ENCODE results near the gene DSEL. TPM values are rescaled to one million over a fixed set of nuclear protein-coding genes. Genes with fewer than 3 reads are reported as not detected.
A peak's percentile ranks its signal among the peaks of the same experiment; 100 is the strongest.

The DSEL gene
- total and polyA plus RNA-seq, 2 donors (not counting 1 experiment from before 2014, with no cell fraction given) = 60.3 to 157 TPM

GRCh38 chr18:67531929-67532328 is 15.4 kb upstream of the DSEL start:
- H3K27ac ChIP-seq (ENCODE audit: insufficient read depth, low read length) = no peak overlapping the region
- H3K9ac ChIP-seq (ENCODE audit: insufficient read depth, low read length) = no peak overlapping the region
- no peak overlapping the region for H3K4me3 ChIP-seq (replicated peaks in 1 of 4; ENCODE audit: control extremely low read depth in 1 of 4, insufficient read depth in 1 of 4, low read depth in 3 of 4, low read length in 4 of 4)
- no peak for DNase-seq (ENCODE audit: low read depth in 2 of 2)
- H3K79me2 ChIP-seq (ENCODE audit: control insufficient read depth, insufficient read depth, low read length) = no peaks in the 10 kb centered on the region
- H3K9me3 ChIP-seq (ENCODE audit: control insufficient read depth, insufficient read depth, low read depth, low read length) = no peaks in the 10 kb centered on the region
- H3K4me2 ChIP-seq (ENCODE audit: extremely low read depth, insufficient read depth, low read length) = no peak overlapping the region
- no peak overlapping the region for H2AFZ ChIP-seq (ENCODE audit: low read length)
- TF ChIP-seq CTCF (conservative IDR thresholded peaks at IDR 0.05 in 1 of 2, IDR thresholded peaks at IDR 0.05 in 1 of 2; ENCODE audit: low read depth in 1 of 2, low read length in 2 of 2) (no peak), EZH2 (IDR thresholded peaks at IDR 0.05; ENCODE audit: low read length, missing control alignments) (no peak)
- no peaks in the 10 kb centered on the region for H4K20me1 ChIP-seq (ENCODE audit: control insufficient read depth, extremely low read depth, insufficient read depth, low read length)
- H3K27me3 ChIP-seq (ENCODE audit: control insufficient read depth, insufficient read depth, low read length) = no peaks in the 10 kb centered on the region
- no peaks in the 10 kb centered on the region for H3K36me3 ChIP-seq (ENCODE audit: control insufficient read depth, insufficient read depth, low read length)
- H3K4me1 ChIP-seq (ENCODE audit: control insufficient read depth, extremely low read depth, insufficient read depth, low read length) = no peaks in the 10 kb centered on the region

GRCh38 chr18:67525328-67526099 is 9.0 kb upstream of the DSEL start:
- Histone ChIP-seq H3K4me1 (ENCODE audit: control insufficient read depth, extremely low read depth, insufficient read depth, low read length) (peaks cover 6% of the 10 kb centered on the region), H3K79me2 (ENCODE audit: control insufficient read depth, insufficient read depth, low read length) (no peaks in the 10 kb centered on the region), H3K36me3 (ENCODE audit: control insufficient read depth, insufficient read depth, low read length) (no peaks in the 10 kb centered on the region), H3K27me3 (ENCODE audit: control insufficient read depth, insufficient read depth, low read length) (no peaks in the 10 kb centered on the region), H3K9me3 (ENCODE audit: control insufficient read depth, insufficient read depth, low read depth, low read length) (no peaks in the 10 kb centered on the region), H3K4me3 (replicated peaks in 1 of 4; ENCODE audit: control extremely low read depth in 1 of 4, insufficient read depth in 1 of 4, low read depth in 3 of 4, low read length in 4 of 4) (no peak overlapping the region), H3K4me2 (ENCODE audit: extremely low read depth, insufficient read depth, low read length) (no peak overlapping the region), H3K27ac (ENCODE audit: insufficient read depth, low read length) (peak overlapping the region; percentile 5), H2AFZ (ENCODE audit: low read length) (no peak overlapping the region), H4K20me1 (ENCODE audit: control insufficient read depth, extremely low read depth, insufficient read depth, low read length) (no peaks in the 10 kb centered on the region), H3K9ac (ENCODE audit: insufficient read depth, low read length) (no peak overlapping the region)
- peak; percentile 99 for DNase-seq (ENCODE audit: low read depth in 2 of 2)
- no peak for TF ChIP-seq CTCF (conservative IDR thresholded peaks at IDR 0.05 in 1 of 2, IDR thresholded peaks at IDR 0.05 in 1 of 2; ENCODE audit: low read depth in 1 of 2, low read length in 2 of 2)
- TF ChIP-seq EZH2 (IDR thresholded peaks at IDR 0.05; ENCODE audit: low read length, missing control alignments) = no peak

- Histone ChIP-seq H3K27me3 (ENCODE audit: control insufficient read depth, insufficient read depth, low read length) (no peaks in the 10 kb centered on the region), H3K9me3 (ENCODE audit: control insufficient read depth, insufficient read depth, low read depth, low read length) (no peaks in the 10 kb centered on the region), H3K79me2 (ENCODE audit: control insufficient read depth, insufficient read depth, low read length) (peaks cover 11% of the 10 kb centered on the region), H4K20me1 (ENCODE audit: control insufficient read depth, extremely low read depth, insufficient read depth, low read length) (no peaks in the 10 kb centered on the region), H3K4me2 (ENCODE audit: extremely low read depth, insufficient read depth, low read length) (peak overlapping the region; percentile 4), H3K9ac (ENCODE audit: insufficient read depth, low read length) (no peak overlapping the region), H2AFZ (ENCODE audit: low read length) (no peak overlapping the region), H3K36me3 (ENCODE audit: control insufficient read depth, insufficient read depth, low read length) (no peaks in the 10 kb centered on the region), H3K4me3 (replicated peaks in 1 of 4; ENCODE audit: control extremely low read depth in 1 of 4, insufficient read depth in 1 of 4, low read depth in 3 of 4, low read length in 4 of 4) (no peak overlapping the region), H3K27ac (ENCODE audit: insufficient read depth, low read length) (no peak overlapping the region), H3K4me1 (ENCODE audit: control insufficient read depth, extremely low read depth, insufficient read depth, low read length) (peaks cover 10% of the 10 kb centered on the region)
- TF ChIP-seq EZH2 (IDR thresholded peaks at IDR 0.05; ENCODE audit: low read length, missing control alignments) = no peak
- TF ChIP-seq CTCF (conservative IDR thresholded peaks at IDR 0.05 in 1 of 2, IDR thresholded peaks at IDR 0.05 in 1 of 2; ENCODE audit: low read depth in 1 of 2, low read length in 2 of 2) = no peak
- DNase-seq (ENCODE audit: low read depth in 2 of 2) = peak; percentile 71 to 96
Measured at GRCh38 chr18:67520351-67520921, 3.9 kb upstream of the DSEL start.

All from fibroblast of lung (primary cell).